A549 (cell line): ENCODE data around the gene TFCP2. TPM values are rescaled to one million over a fixed set of nuclear protein-coding genes. Genes with fewer than 3 reads are reported as not detected.

ENCODE experiments used
- ATAC-seq, 2 experiments: fragments of 200-7000 bp in 1 of 2; fragments of >200 bp in 1 of 2; cut with Nextera tagmentation in 1 of 2; cut with Tn5 transposase in 1 of 2; 3 replicates each; pipeline versions ENCODE4 v1.8.0 to v1.9.1; 2018 to 2020; ENCODE audit warnings: mild to moderate bottlenecking in 1 of 2, moderate library complexity in 1 of 2
- CTCF ChIA-PET: fragments of 300-600 bp; sonication (Branson Sonifier 250); formaldehyde crosslinking; extraction: SDS; loops from one replicate; lab custom pipeline; 2021; ENCODE audit warnings: antibody characterized with exemption, inconsistent platforms; lab: Yijun Ruan, JAX
- POLR2A ChIA-PET: fragments of 350-600 bp; formaldehyde crosslinking; extraction: SDS; loops from one replicate; lab custom pipeline; 2021; ENCODE audit warnings: antibody characterized with exemption, inconsistent platforms; lab: Yijun Ruan, JAX
- DNase-seq, 2 experiments: peaks; one replicate each; pipeline versions ENCODE4 v3.0.0 to v3.0.0-alpha.2; 2011 to 2016; ENCODE audit warnings: low read depth in 1 of 2, low spot score in 1 of 2
- FAIRE-seq: peaks from 2 replicates; lab custom pipeline; 2011; peaks lifted over from hg19 to GRCh38; lab: Jason Lieb, UNC
- H3K27ac ChIP-seq, 2 experiments: fragments of >200 bp; sonication (Bioruptor Twin); formaldehyde crosslinking; 3 replicates each; pipeline ENCODE4 v1.5.1; 2016 to 2017
- H3K4me1 ChIP-seq: fragments of >200 bp; sonication (Bioruptor Twin); formaldehyde crosslinking; 3 replicates; pipeline ENCODE4 v1.6.1; 2016
- H3K4me2 ChIP-seq: fragments of >200 bp; sonication (Bioruptor Twin); formaldehyde crosslinking; 3 replicates; pipeline ENCODE4 v1.6.1; 2016
- H3K4me3 ChIP-seq: fragments of >200 bp; sonication (Bioruptor Twin); formaldehyde crosslinking; 3 replicates; pipeline ENCODE4 v1.5.1; 2016
- H3K9me3 ChIP-seq: fragments of >200 bp; sonication (Bioruptor Twin); formaldehyde crosslinking; 3 replicates; pipeline ENCODE4 v1.6.1; 2016
- BHLHE40 ChIP-seq: IDR thresholded peaks from 2 replicates; pipeline ENCODE4 v1.6.1; 2012; ENCODE audit warnings: low read depth, low read length, inconsistent platforms
- CBX2 ChIP-seq: fragments of 200-600 bp; sonication (generic); IDR thresholded peaks from 2 replicates; pipeline ENCODE4 v1.6.1; 2016; ENCODE audit warnings: low read depth, mild to moderate bottlenecking, borderline replicate concordance
- CHD4 ChIP-seq: fragments of 200-600 bp; sonication (generic); IDR thresholded peaks from 2 replicates; pipeline ENCODE4 v1.6.1; 2016; ENCODE audit warnings: antibody characterized with exemption, mild to moderate bottlenecking, borderline replicate concordance
- EHF ChIP-seq: fragments of 250-450 bp; sonication (Bioruptor Pico); IDR thresholded peaks from 2 replicates; pipeline ENCODE4 v1.5.0; 2020; ENCODE audit warnings: mild to moderate bottlenecking
- EHMT2 ChIP-seq: fragments of 200-600 bp; sonication (generic); IDR thresholded peaks from 2 replicates; pipeline ENCODE4 v1.6.1; 2016; ENCODE audit warnings: antibody characterized with exemption, low read depth, mild to moderate bottlenecking, moderate library complexity
- FOSB ChIP-seq: fragments of 250-450 bp; sonication (Bioruptor Pico); IDR thresholded peaks from 2 replicates; pipeline ENCODE4 v1.5.0; 2020; ENCODE audit warnings: mild to moderate bottlenecking, moderate library complexity
- GATA3 ChIP-seq: IDR thresholded peaks from 2 replicates; pipeline ENCODE4 v1.6.1; 2012; ENCODE audit warnings: borderline replicate concordance
- HOXA7 ChIP-seq: fragments of 250-450 bp; sonication (Bioruptor Pico); IDR thresholded peaks from 2 replicates; pipeline ENCODE4 v1.5.0; 2020; ENCODE audit warnings: mild to moderate bottlenecking, moderate library complexity
- NPAS2 ChIP-seq: fragments of 250-450 bp; sonication (Bioruptor Pico); IDR thresholded peaks from 2 replicates; pipeline ENCODE4 v1.8.0; 2022; ENCODE audit warnings: mild to moderate bottlenecking, moderate library complexity, borderline replicate concordance
- NR3C1 ChIP-seq: fragments of >200 bp; sonication (Bioruptor Twin); formaldehyde crosslinking; IDR thresholded peaks from 3 replicates; pipeline ENCODE4 v1.6.1; 2017
- PHF8 ChIP-seq: fragments of 200-600 bp; sonication (generic); IDR thresholded peaks from 2 replicates; pipeline ENCODE4 v1.6.1; 2016; ENCODE audit warnings: low read depth, mild to moderate bottlenecking, antibody characterized with exemption, moderate library complexity, borderline replicate concordance
- POLR2A ChIP-seq: IDR thresholded peaks from 2 replicates; pipeline ENCODE4 v1.6.1; 2012; ENCODE audit warnings: mild to moderate bottlenecking, low read length
- RCOR1 ChIP-seq: fragments of 150-350 bp; IDR thresholded peaks from 2 replicates; pipeline ENCODE4 v1.6.1; 2014; ENCODE audit warnings: antibody characterized with exemption, low read length, low read depth
- RFX5 ChIP-seq: fragments of 450-650 bp; IDR thresholded peaks from 2 replicates; pipeline ENCODE4 v1.7.1; 2014; ENCODE audit warnings: antibody characterized with exemption, mild to moderate bottlenecking, moderate library complexity
- TFCP2L1 ChIP-seq: fragments of 250-450 bp; sonication (Bioruptor Pico); IDR thresholded peaks from 2 replicates; pipeline ENCODE4 v1.5.0; 2021; ENCODE audit warnings: mild to moderate bottlenecking
- USF2 ChIP-seq: fragments of 450-650 bp; IDR thresholded peaks from 2 replicates; pipeline ENCODE4 v1.6.1; 2014; ENCODE audit warnings: antibody characterized with exemption
- WGBS: methylation state at CpG from one replicate; pipeline ENCODE4 v1.1.6; 2017; ENCODE audit errors: missing lambda C conversion rate; 5-methylcytosine and 5-hydroxymethylcytosine counted together
- polyA plus RNA-seq, 4 experiments: library from polyadenylated mRNA; depleted of rRNA in 3 of 4; stranded (reverse); fragments of >200 nt; fragmentation: RNase III in 1 of 4; extraction: RNeasy Plus Mini Kit Qiagen cat#74134 plus additional on column Dnase treatment in 1 of 4; gene quantifications; 2 replicates in 3 of 4; 3 replicates in 1 of 4; pipeline ENCODE4 v1.2.3, GENCODE V29; 2011 to 2017
- TF ChIP-seq, protein P1 (sequence below): fragments of 250-450 bp; sonication (Bioruptor Pico); IDR thresholded peaks from 2 replicates; pipeline ENCODE4 v1.5.0; 2020; ENCODE audit warnings: low read depth, mild to moderate bottlenecking, moderate library complexity
- TF ChIP-seq, protein P2 (sequence below): fragments of 200-600 bp; sonication (generic); IDR thresholded peaks from 2 replicates; pipeline ENCODE4 v1.6.1; 2016; ENCODE audit warnings: antibody characterized with exemption, mild to moderate bottlenecking, moderate library complexity
- TF ChIP-seq, protein P3 (sequence below): IDR thresholded peaks from 2 replicates; pipeline ENCODE4 v1.6.1; 2012

Gene TFCP2
- polyA plus RNA-seq, 2 of the 4 experiments (the other 2 are of a cell fraction) = 18.7 to 39.8 TPM

DNA sequence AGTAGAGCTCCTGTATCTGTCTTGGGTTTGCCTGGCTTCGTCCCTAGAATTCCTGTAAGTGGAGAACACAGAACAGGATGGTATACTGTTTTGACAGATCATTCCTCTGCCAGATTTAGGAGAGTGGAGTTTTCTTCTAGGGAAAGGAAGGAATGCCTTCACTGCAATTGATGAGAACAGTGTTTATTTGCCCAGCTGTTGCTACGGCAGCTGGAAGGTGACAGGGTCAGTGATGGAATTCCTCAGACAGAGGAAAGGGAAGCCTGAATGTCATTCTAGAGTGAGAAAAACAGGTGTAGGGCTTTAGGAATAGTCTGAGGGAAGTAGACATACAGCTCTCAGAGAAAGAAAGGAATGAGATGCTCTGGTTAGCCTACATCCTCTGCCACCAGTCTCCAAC is 101.3 kb downstream of the TFCP2 start:
- FAIRE-seq (no peak), ATAC-seq (no peak), DNase-seq (no peak)
- H3K27ac ChIP-seq = no peak overlapping the region
- H3K4me1 ChIP-seq = no peaks in the 10 kb centered on the region; the same call in 2 of the 3 replicates
- POLR2A ChIA-PET = interaction anchor here (0.6 to 1.3 kb wide), 2 partner anchors 12 to 15 kb away, joined by 3 to 4 read pairs; no protein-coding TSS in a partner anchor
- H3K4me2 ChIP-seq = no peak overlapping the region
- WGBS = 89% methylated on average over 2 of the region's 2 CpGs
- TF ChIP-seq CBX2 (no peak), EHMT2 (no peak), NPAS2 (CRISPR knock-in tag) (no peak), HOXA7 (CRISPR knock-in tag) (no peak), TFCP2L1 (no peak), USF2 (no peak), NR3C1 (no peak), EHF (CRISPR knock-in tag) (no peak), POLR2A (no peak), RFX5 (no peak), FOSB (CRISPR knock-in tag) (no peak), GATA3 (no peak), RCOR1 (no peak), PHF8 (no peak)
- TF ChIP-seq, protein P1, sequence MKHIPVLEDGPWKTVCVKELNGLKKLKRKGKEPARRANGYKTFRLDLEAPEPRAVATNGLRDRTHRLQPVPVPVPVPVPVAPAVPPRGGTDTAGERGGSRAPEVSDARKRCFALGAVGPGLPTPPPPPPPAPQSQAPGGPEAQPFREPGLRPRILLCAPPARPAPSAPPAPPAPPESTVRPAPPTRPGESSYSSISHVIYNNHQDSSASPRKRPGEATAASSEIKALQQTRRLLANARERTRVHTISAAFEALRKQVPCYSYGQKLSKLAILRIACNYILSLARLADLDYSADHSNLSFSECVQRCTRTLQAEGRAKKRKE (CRISPR knock-in tag) = no peak
- TF ChIP-seq, protein P2, sequence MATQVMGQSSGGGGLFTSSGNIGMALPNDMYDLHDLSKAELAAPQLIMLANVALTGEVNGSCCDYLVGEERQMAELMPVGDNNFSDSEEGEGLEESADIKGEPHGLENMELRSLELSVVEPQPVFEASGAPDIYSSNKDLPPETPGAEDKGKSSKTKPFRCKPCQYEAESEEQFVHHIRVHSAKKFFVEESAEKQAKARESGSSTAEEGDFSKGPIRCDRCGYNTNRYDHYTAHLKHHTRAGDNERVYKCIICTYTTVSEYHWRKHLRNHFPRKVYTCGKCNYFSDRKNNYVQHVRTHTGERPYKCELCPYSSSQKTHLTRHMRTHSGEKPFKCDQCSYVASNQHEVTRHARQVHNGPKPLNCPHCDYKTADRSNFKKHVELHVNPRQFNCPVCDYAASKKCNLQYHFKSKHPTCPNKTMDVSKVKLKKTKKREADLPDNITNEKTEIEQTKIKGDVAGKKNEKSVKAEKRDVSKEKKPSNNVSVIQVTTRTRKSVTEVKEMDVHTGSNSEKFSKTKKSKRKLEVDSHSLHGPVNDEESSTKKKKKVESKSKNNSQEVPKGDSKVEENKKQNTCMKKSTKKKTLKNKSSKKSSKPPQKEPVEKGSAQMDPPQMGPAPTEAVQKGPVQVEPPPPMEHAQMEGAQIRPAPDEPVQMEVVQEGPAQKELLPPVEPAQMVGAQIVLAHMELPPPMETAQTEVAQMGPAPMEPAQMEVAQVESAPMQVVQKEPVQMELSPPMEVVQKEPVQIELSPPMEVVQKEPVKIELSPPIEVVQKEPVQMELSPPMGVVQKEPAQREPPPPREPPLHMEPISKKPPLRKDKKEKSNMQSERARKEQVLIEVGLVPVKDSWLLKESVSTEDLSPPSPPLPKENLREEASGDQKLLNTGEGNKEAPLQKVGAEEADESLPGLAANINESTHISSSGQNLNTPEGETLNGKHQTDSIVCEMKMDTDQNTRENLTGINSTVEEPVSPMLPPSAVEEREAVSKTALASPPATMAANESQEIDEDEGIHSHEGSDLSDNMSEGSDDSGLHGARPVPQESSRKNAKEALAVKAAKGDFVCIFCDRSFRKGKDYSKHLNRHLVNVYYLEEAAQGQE = no peak
- TF ChIP-seq, protein P3, sequence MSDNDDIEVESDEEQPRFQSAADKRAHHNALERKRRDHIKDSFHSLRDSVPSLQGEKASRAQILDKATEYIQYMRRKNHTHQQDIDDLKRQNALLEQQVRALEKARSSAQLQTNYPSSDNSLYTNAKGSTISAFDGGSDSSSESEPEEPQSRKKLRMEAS = no peak
- H3K4me3 ChIP-seq = no peak overlapping the region
- CTCF ChIA-PET = interaction anchor here (2.3 kb wide), 1 partner anchor 24 kb away, joined by 8 read pairs; the partner anchor contains the start of gene LETMD1
- no peaks in the 10 kb centered on the region for H3K9me3 ChIP-seq

DNA sequence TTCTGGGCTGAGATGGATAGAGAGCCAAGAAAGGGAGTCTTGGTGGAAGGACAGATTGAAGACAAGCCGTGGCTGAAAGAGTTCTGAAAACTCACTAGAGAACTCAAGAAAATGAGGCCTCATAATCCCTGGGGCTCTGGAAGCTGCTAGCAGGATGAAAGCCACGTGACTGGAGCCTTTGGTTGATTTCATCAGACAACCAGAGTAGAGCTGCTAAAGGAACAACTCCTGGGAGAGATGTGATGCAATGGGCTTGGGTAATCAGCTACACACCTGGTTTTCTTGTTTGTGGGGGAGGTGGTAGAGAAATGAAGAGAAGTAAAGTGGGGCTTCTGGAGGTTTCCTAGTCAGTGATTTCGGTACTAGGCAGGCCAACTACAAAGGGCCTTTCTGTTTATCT is 102.9 kb downstream of the TFCP2 start:
- Histone ChIP-seq H3K9me3 (no peaks in the 10 kb centered on the region), H3K4me2 (no peak overlapping the region), H3K4me1 (no peaks in the 10 kb centered on the region; the same call in 1 of the 3 replicates), H3K4me3 (no peak overlapping the region), H3K27ac (peak overlapping the region in 1 of 2 experiments; percentile 6; a peak in 1 of 6 replicates)
- CTCF ChIA-PET = interaction anchor here (0.5 to 2.3 kb wide), 2 partner anchors 9 to 22 kb away, joined by 3 to 8 read pairs; partner anchors contain the start of gene LETMD1
- no peak for FAIRE-seq
- TF ChIP-seq NR3C1 = no peak
- TF ChIP-seq CHD4 = no peak
- TF ChIP-seq BHLHE40 = no peak
- WGBS = 86% methylated on average over 3 of the region's 3 CpGs
- no peak for ATAC-seq
- no peak for DNase-seq
- POLR2A ChIA-PET = interaction anchor here (1.6 kb wide), 1 partner anchor 14 kb away, joined by 4 read pairs; no protein-coding TSS in a partner anchor
